GM21723 (cell line): Measurements from ENCODE around the gene G6PD.
"Not testable (repeated sequence)": the region's sequence is repeated elsewhere in the genome, so short reads cannot be mapped to it uniquely, and the experiment has no call there.

ENCODE experiments used
- ATAC-seq: cut with Tn5 transposase; IDR thresholded peaks from one replicate; pipeline ENCODE4 v1.9.1; 2021; ENCODE audit warnings: mild to moderate bottlenecking, moderate library complexity; ENCODE audit not compliant: unreplicated experiment

The G6PD gene

GRCh38 chrX:154515966-154516655, 30.5 kb downstream of the G6PD start, which contains the start of gene FAM3A:
FAM3A (minus strand) TSS chrX:154516232; CDS start chrX:154515772, 460 bp downstream.
- ATAC-seq = peak; percentile 91

- peak; percentile 8 for ATAC-seq
These were observed 31.3 kb downstream of the G6PD start for GRCh38 chrX:154515090-154515965.

DNA sequence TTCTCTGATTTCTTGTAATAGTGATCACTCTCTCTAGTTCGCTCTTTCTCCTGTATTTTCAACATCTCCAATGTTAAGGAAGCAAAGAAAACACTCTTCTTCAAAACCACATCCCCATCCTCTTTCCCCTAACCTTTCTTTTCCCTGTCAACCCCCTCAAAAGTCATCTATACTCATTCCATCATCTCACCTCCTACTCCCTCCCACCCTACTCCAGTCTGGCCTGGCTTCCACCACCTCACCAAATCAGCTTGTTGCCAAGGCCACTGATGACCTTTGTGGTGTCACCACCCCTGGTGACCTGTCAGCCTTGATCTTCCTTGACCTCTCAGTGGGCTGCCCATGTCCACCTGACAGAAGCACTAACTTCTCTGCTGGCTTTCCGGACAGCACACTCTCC, 32.9 kb downstream of the G6PD start:
- ATAC-seq = no peak

DNA sequence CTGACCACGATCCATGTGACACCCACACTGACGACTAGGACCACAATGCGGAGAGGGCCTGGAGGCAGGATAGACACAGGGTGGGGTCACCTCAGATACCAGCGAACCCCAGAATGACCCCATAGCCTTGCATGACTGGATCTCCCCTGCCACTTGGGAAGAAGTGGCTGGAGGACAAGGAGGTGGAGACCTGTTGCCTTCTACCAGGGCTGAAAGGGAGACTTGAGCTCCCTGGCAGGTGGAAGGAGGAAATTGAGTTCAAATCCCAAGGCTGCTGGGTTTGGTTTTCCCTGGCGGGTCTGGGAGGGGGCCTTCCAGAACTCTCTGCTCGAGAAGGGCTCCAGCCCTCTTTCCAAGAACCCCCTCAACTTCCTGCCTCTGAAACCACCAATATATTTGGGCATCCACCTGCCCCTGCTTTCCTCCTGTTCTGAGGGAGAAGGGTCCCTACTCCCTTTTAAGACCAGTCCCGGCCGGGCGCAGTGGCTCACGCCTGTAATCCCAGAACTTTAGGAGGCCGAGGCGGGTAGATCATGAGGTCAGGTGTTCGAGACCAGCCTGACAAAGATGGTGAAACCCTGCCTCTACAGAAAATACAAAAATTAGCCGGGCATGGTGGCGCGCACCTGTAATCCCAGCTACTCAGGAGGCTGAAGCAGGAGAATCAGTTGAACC, 33.6 kb downstream of the G6PD start:
- ATAC-seq = no peak

GRCh38 chrX:154511761-154512160, 34.9 kb downstream of the G6PD start:
- ATAC-seq = no peak

- no peak for ATAC-seq
These were observed 37.2 kb downstream of the G6PD start for GRCh38 chrX:154509455-154509854.

DNA sequence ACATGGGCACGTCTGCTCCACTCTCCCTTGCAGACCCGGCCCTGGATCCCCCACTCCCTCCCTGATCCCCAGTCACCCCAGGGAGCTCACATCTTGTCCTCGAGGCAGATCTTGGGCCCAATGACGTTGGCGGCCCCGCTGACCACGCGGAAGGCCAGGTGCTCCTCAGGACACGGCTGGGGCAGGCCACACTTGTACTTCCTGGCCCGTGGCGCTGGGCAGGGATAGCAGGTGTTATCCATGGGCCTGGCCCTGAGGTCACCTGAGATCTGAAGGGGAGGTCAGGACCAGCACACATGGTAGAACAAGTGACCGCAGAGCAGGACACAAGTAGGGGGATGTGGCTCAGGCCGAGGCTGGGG, 38.3 kb downstream of the G6PD start:
- no peak for ATAC-seq

- ATAC-seq = no peak
These were observed 38.8 kb downstream of the G6PD start for GRCh38 chrX:154507673-154508383.

DNA sequence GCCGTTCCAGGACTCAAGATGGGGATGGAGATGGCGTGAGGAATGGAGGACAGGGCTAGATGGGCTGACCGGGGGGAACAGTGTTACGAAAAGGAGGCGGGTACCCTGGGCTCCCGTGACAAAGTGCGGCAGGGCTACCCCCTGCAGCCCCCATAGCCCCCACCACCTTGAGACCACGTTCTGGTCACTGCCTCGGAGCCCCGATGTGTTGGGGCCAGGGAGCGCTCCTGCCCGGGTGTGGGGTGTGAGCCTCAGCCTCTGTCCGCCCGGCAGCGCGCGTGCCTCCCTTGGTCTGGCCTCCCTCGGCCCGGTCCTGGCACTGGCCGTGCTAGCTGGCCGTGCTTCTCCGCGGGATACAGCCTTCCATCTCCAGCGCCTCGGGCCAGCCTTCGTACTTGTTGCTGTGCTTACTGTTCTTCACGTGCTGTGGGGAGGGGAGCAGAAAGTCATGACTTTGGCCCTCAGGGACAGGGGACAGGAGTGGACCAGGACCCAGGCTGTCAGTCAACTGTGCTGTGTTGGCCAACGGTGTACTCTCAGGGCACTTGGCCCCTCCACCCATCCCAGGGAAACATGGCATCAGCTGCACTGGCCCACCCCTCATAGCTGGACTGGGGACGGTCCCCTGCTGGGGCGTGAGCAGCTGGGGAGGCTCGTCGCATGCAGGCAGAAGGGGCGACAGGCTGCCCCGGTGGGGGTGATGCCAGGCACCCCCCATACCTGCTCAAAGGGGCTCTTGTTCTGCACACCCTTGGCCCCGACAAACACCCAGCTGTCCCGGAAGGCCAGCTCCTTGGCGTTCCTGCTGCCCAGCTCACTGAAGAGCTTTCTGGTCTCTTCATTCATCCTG, 39.9 kb downstream of the G6PD start:
- no peak for ATAC-seq

DNA sequence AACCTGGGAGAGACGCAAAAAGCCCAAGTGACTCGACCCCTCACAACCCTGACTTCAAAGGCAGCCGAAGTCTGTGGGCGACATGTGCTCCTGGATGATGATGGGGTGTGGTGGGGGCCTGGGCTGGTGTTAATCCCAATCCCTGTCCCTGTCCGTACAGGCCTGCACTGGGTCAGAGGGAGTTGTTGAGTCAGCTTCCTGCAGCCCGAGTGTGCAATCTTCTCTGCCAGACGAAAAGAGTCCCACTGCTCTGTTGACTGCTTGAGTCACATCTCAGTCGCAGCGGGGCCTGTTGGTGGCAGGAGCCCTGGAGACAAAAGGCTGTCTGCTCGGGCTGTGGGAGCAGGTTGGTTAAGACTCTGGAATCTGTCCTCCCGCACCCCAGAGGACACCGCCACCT, 40.9 kb downstream of the G6PD start:
- ATAC-seq = no peak

DNA sequence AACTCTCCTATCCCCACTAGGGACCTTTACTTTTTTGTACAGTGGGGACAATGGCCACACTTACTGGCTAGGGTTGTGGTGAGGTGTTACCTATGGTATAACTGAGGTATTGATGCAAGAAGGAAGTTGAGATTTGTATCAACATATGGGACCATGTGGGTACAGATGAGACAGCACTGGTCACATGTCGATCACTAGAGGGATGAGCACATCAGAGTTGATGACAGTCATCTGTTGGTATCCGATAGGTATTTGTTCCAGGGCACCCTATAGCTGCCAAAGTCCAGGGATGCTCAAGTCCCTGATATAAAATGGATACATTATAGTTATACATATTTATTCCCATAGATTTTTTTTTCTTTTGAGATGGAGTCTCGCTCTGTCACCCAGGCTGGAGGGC, 43.7 kb downstream of the G6PD start:
- no peak for ATAC-seq

DNA sequence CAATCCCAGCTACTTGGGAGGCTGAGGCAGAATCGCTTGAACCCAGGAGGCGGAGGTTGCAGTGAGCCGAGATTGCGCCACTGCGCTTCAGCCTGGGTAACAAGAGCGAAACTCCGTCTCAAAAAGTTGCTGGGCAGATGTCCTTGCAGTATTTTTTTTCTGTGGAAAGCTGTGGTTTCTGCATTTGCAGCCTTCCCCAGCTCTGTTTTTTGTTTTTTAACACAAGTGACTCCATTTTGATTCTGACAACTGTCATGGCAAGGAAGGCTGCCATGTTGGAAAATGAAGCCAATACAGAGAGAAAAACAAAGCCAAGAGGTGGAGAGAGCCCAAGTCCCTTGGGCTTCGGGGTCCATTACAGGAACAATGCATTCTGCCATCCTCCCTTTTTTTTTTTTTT, 44.5 kb downstream of the G6PD start:
- ATAC-seq = no peak

DNA sequence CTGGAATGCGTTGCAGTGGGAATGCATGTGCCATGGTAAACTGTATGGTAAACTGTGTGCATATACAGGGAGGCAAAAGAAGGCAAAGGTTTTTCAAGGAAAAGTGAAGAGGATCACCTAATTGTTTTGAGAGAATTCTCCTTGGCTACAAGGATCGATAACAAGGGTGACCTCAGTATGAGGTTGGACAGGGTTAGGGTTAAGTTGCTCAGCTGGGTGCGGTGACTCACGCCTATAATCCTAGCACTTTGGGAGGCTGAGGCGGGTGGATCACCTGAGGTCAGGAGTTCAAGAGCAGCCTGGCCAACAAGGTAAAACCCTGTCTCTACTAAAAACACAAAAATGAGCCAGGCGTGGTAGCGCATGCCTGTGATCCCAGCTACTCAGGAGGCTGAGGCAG, 45.2 kb downstream of the G6PD start:
- not testable (repeated sequence) for ATAC-seq

GRCh38 chrX:154496591-154497137, 50.0 kb downstream of the G6PD start:
- not testable (repeated sequence) for ATAC-seq

GRCh38 chrX:154495472-154495922, 51.1 kb downstream of the G6PD start:
- no peak for ATAC-seq

DNA sequence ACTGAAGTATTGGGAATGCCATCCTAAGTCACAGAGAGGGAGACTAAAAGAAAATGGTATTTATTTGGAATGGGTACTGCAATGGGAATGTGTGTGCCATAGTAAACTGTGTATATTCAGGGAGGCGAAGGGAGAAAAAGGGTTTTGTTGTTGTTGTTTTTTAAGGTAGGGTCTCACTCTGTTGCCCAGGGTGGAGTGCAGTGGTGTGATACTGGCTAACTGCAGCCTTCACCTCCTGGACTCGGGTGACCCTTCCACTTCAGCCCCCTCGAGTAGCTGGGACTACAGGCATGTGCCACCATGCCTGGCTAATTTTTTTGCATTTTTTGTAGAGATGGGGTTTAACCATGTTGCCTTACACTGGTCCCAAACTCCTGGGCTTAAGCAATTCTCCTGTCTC, 51.9 kb downstream of the G6PD start:
- no peak for ATAC-seq

DNA sequence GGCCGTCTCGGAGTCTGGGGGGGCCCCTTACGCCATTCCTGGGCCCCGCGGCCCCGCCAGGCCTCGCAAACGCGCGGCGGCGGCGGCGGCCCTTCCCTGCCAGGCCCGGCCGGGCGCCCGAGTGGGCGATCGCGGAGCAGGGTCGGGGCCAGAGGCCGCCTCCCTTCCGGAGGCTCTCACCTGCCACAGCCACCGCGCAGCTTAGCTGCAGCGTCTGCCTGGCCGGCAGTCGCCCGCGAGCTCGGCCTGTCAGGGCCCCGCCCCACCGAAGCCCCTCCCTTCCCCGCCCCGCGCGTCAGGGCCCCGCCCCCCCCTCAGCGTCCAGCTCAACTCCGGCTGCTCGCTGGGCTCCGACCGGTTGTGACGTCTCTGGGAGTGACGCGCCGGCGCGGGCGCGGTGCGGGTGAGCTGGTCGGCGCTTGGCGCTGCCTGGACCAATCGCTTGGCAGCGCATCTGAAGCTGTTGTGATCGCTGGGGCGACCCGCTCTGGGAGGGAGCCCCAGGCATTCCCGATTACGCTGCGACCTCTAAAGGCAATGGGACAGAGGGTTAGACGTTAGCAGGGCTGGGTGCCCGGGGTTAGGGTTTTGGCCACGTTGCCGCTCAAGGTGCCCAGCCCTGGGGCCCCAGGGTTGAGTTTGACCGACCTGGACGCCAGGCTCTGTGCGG, 56.1 kb downstream of the G6PD start, which contains the start of gene SLC10A3:
SLC10A3 (minus strand) TSS at position 216 of the 670 bp plus-strand sequence. CDS start 1,689 bp downstream, outside the sequence.
- peak; percentile 72 for ATAC-seq

DNA sequence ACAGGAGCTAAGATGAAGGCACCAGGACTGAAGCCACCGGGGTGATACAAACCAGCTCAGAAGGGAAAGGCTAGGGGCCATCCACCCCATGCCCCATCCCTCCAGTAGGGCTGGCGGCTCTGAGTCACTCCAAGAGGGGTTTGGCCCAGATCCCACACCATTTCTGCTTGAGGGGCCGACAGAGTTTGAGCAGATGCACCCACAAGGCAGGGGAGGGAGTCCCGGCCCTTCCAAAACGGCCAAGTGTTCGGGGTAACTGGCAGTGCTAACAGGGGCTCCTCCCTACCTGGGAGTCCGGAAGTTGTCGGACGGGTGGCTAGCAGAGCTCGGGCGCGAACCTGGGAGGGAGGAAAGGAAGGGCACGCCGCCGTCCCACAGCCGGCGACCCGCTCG, 56.6 kb downstream of the G6PD start:
- peak; percentile 11 for ATAC-seq

DNA sequence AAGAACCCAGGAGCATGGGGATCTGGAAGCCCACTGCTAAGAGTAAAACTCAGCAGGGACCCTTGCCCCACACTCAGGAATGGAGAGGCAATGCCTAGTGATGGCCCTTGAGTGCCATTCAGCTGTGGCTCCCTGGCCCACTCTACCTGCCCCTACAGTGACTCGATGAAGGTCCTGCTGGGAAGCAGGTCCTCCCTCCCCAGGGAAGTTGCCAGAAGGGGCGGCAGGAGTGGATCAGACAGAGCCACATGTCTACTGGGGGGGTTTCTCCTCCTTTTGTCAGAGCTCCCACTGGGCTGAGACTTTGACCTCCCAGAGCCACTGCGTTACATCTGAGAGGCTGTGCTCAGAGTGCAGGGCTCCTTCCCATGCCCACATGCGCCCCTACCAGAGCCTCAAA, 57.5 kb downstream of the G6PD start:
- no peak for ATAC-seq
